Measurements from ENCODE around the gene VPS35L. TPM values are rescaled to one million over a fixed set of nuclear protein-coding genes. Genes with fewer than 3 reads are reported as not detected.

The VPS35L gene
- total RNA-seq, 1 experiment from 2014 or later = 27.9 TPM

DNA sequence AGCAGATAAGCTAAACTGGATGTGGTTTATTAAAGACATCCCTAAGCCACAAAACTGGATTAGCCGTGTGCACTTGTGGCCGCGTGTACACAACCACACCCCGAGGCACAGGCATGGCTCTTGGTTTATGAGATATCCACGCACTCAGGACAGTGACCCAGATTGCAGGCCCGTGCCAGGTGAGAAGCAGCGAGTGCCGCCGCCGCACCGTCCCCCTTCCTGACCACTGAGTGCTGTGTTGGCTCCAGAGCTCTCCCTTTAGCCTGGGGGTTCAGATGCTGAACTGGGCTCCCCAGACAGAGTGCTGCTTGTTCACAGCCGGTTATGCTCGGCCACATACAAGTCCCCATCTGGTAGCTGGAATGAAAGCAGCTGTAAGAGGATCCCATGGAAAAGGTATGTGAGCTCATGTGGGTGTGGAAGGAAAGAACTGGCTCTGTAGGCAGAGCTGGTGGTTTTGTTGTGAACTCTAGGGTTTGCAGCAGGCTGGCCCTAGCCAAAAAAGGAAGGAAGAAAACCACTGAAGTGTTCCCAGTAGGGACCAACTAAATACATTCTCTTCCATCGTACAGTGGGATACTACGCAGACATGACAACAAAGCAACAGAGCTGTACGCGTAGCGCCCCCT, 133.0 kb downstream of the VPS35L start:
- DNase-seq (ENCODE audit: extremely low read depth, low read depth) = no peak

- no peak for DNase-seq (ENCODE audit: extremely low read depth, low read depth)
These were observed 133.8 kb downstream of the VPS35L start for GRCh38 chr16:19689342-19689741.

GRCh38 chr16:19690196-19690595, 134.7 kb downstream of the VPS35L start:
- DNase-seq (ENCODE audit: extremely low read depth, low read depth) = no peak

GRCh38 chr16:19691161-19691711, 135.7 kb downstream of the VPS35L start:
- DNase-seq (ENCODE audit: extremely low read depth, low read depth) = no peak

DNA sequence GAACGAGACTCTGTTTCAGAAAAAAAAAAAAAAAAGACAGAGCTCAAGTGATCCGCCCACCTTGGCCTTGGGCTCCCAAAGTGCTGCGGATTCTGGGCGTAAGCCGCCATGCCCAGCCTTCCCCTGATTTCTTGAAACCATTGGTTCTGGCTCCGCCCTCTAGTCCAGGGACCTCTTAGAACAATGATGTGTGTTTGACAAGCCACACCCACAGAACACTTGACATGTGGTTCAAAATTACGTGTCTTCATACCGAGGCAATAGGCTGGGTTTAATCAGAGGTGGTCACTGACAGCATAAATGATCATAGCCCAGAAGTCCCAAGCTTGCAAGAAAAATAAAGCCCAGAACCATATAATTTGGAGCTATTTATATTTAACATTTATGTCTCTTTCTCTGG, 139.5 kb downstream of the VPS35L start:
- DNase-seq (ENCODE audit: extremely low read depth, low read depth) = no peak

DNA sequence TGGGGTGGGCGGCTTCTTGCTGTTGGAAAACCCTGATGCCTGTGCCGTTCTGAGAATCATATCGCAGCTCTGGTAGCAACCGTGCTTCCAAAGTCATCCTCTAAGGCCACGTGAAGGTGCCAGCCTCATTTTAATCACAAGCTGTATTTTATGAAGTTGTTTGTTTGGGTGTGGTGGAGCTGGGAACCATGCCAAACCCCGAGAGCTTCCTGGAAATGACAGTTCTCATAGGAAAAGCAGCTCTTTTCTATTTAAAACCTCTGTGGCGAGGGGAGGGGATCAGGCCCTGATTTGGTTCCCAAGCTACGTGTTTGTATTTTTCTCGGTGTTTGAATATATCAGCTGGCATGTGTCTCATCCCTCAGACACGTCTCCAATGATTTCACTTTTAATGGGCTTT, 140.8 kb downstream of the VPS35L start:
- peak; percentile 27 for DNase-seq (ENCODE audit: extremely low read depth, low read depth)

GRCh38 chr16:19696961-19697360, 141.5 kb downstream of the VPS35L start:
- DNase-seq (ENCODE audit: extremely low read depth, low read depth) = no peak

DNA sequence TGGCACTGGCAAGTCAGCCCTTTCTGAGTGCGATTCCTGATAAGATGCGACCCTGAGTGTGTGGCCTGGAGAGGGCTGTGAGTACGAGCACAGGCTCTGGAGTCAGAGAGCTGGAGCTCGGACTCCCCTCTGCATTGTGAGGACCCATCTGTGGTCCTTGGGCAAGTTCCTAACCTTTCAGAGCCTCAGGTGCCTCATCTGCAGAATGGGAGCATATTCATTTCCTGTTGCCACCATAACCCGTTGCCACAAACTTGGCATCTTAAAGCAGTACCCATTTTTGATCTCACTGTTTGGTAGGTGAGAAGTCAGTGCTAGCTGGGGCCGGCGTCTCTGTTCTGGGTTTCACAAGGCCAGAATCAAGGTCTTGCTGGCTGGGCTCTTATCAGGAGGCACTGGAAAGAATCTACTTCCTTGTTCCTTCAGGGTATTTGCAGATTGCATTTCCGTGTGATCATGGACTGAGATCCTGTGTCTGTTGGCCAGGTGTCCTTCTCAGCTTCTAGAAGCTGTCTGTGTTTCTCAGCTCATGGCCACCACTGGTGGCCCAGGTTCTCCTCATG, 142.3 kb downstream of the VPS35L start:
- DNase-seq (ENCODE audit: extremely low read depth, low read depth) = no peak

DNA sequence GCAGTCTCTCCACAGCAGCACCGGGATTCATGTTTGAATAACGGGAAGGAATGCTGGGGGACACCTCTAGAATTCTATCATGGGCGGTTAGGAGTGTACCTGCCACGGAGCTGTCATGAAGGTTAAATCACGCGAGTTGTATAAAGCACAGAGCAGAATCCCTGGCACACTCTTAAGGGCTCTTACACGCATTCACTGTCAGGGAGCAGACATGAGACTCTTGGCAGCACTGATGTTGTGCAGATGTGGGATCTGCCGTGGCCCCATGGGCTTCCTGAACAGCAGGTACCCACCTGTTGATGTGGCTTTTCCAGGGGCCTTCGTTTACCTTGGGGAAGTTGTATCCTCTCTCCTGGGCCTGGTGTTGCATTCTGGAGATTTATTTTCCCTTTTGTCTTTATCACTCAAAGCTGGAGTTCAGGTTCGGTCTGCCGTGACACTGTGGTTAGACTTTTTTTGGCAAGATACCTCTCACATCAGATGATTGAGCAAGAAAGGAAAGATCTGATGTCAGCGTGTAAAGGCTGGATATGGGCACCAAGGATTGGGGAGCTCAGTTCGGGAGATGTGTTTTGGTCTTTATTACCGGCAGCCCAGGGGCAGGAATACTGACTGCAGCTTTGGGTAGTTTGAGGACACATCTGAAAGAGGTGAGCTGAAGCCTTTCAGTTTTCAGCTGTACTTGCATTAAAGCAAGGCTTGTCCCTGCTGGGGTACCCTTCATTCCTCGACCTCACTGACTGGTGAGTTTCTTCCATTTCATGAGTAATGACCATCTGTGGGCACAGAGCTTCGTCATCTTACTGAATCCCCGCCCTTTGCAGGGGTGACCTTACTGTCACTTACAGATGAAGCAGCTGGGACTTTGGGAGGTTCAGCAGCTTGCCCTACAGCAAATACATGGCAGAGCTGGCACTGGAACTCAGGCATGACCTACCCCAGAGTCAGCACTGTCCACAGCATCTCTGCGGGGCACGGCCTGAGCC, 143.3 kb downstream of the VPS35L start:
- DNase-seq (ENCODE audit: extremely low read depth, low read depth) = no peak

DNA sequence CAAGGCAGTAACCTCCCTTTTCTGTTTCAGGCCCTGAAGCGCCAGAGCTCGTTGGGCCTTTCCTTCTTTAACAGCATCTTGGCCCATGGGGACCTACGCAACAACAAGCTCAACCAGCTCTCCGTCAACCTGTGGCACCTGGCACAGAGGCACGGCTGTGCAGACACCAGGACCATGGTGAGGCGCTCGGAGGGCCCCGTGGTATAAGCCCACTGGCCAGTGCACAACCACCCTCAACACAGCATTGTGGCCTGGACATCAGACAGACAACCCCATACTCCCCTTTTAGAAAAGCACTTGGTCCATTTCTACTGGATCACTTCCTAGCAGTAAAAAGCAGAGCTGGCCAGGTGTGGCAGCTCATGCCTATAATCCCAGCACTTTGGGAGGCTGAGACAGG, 144.0 kb downstream of the VPS35L start:
- no peak for DNase-seq (ENCODE audit: extremely low read depth, low read depth)

DNA sequence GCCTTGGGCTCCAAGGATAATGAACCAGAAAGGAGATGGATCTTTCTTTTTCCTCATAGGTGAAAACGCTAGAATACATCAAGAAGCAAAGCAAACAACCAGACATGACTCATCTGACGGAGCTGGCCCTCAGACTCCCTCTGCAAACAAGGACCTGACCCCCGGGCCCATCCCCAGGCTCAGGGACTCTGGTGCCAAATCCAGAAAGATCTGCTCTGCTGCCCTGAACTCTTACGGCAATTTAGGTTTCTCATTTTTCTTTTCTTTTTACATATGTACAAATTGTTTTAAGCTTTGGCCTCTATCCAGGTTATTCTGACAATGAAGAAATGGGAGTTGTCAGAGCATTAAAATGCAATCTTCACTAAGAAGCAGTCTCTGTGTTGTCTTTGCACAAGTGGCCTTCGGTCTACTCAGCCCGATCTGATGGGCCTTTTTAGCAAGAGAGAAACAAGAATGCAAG, 144.8 kb downstream of the VPS35L start:
- no peak for DNase-seq (ENCODE audit: extremely low read depth, low read depth)

DNA sequence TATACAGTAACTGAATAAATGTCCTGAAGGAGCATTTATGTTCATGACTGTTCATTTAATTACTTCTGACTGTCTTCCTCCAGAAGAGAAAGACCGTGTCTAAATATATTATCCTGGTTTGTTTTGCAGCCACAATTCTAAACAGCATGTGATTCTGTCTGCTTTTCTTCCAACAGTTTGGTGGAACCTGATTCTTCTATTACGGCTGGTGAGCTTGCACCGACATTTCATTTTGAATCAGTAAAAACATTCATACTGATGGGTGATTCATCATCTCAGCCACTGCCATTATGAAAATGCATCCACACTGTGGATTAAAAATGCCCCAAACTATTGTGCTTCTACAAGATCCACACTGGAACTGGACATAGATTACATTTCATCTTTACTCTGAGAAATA, 145.6 kb downstream of the VPS35L start:
- DNase-seq (ENCODE audit: extremely low read depth, low read depth) = no peak

GRCh38 chr16:19703172-19703889, 147.8 kb downstream of the VPS35L start:
- DNase-seq (ENCODE audit: extremely low read depth, low read depth) = no peak

GRCh38 chr16:19704321-19705145, 149.0 kb downstream of the VPS35L start:
- no peak for DNase-seq (ENCODE audit: extremely low read depth, low read depth)

GRCh38 chr16:19705146-19705501, 149.6 kb downstream of the VPS35L start:
- DNase-seq (ENCODE audit: extremely low read depth, low read depth) = no peak

GRCh38 chr16:19705843-19706242, 150.3 kb downstream of the VPS35L start:
- DNase-seq (ENCODE audit: extremely low read depth, low read depth) = no peak

DNA sequence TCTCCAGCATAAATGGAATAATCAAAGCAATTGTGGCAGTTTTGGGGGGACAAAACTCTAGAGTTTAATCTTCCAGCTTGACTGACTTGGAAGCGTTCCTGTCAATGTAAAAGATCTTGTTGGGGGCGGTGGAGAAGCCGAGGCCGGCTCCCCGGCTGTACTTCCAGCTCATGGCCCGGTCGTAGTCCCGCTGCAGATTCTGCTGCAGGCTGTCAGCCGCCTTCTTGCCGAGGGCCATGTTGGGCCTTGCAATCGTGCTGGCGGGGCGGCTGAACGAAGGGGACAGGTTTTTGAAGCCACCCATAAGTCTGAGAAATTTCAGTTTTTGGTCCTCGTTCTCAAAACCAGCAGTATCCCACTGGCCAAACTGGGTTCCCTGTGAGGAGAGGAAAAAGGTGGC, 151.3 kb downstream of the VPS35L start:
- no peak for DNase-seq (ENCODE audit: extremely low read depth, low read depth)

DNA sequence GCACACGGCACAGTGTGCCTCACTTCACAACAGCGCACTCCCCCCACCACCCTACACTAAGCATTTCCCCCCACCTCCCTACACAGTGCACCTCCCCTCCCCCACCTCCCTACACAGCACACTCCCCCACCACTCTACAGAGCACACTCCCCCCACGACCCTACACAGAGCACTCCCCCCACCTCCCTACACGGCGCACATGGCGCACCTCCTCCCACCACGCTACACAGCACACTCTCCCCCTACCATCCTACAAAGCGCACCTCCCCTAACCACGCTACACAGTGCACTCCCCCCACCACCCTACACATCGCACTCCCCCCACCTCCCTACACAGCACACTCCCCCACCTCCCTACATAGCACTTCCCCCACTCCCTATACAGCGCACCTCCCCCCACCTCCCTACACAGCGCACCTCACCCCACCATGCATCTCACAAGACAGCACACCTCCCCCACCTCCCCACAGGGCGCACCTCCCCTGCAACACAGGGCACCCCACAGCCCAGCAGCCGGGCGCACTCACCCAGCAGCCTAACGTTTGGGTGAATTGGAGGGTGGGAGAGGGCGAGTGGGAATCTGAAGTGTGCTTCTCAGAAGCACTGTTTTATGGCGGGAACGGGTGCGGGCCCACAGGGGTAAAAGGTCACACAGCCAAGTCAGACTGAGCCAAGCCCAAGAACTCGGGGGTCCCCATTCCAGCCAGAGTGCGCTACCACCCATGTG, 152.2 kb downstream of the VPS35L start:
- no peak for DNase-seq (ENCODE audit: extremely low read depth, low read depth)
